ENCODE measurements around the gene PTCH1.

The PTCH1 gene

DNA sequence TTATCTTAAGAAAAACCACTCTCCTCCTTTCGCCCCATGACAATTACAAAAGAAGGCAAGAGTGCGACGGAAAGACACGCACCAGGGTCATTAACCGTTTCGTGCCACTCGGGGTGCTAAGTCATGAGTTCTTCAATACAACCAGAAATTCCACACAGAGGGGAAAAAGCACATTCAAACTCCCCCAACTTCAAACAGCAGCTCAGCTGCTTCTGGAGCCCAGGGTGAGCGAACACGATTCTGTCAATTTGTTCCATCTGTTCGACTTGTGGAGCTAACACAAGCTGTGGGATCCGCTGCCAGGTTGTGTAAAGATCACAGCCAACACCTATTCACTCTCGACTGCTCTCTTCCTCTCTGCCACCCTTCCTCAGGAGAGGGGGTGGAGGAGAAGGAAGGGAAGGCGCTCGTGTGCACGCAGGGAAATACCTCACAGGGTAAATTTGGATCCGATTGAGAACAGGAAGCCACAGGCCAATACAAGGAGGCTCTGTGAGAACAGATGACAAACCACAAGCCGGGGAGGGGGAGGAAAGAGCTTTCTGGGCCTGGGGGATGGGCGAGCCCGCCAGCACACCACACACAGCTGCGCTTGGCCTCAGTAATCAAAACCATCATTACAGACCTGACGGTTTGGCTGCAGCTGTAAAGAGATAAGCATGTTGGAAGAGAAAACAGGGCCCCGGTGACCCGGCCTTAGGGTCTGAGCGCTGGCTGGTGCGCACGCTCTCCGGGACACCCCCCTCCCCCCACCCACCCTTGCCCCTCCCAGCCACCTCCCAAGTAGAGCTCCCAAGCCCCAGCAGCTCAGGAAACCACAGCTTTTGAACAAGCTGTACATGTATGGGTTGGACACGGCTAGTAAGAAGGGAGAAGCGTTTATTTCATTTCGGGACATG lies 54.3 kb downstream of the PTCH1 start:
- DNase-seq, result peak; percentile 82

DNA sequence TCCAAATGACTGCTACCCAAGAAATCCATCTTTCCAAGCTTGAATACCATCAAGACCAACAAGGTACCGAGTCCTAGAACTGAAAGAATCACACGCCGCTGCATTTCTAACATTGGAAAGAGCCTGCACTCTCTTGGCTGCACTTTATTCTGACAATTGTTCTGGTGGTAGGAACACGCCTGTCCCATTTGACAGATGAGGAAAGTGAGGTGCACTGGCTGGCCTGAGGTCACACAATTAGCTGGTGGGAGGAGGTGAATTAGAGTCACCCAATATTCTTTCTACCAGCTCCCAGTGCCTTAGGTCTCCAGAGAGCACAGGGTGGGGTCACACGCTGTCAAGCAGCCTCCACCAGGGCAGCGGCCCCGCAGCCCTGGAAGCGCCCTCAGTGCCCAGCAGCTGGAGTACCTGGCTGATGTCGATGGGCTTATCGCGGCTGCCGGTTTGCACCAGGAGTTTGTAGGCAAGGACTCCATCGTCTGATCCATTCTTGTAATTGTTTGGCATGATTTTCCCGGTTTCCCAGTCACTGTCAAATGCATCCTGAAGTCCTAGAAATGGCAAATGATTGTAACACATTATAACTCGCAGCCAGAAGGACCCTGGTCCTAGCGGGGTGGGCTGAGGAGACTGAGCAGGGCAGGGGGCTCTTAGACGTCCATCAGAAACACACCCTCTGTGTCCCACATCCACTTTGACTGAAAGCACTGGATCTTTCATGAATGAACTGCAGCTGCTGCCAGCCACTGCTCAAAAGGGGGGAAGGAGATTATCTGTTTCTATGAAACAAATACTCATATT lies 55.1 kb downstream of the PTCH1 start:
- no peak for DNase-seq

- no peak for DNase-seq
Observed at GRCh38 chr9:95460518-95461164, 56.1 kb downstream of the PTCH1 start.

DNA sequence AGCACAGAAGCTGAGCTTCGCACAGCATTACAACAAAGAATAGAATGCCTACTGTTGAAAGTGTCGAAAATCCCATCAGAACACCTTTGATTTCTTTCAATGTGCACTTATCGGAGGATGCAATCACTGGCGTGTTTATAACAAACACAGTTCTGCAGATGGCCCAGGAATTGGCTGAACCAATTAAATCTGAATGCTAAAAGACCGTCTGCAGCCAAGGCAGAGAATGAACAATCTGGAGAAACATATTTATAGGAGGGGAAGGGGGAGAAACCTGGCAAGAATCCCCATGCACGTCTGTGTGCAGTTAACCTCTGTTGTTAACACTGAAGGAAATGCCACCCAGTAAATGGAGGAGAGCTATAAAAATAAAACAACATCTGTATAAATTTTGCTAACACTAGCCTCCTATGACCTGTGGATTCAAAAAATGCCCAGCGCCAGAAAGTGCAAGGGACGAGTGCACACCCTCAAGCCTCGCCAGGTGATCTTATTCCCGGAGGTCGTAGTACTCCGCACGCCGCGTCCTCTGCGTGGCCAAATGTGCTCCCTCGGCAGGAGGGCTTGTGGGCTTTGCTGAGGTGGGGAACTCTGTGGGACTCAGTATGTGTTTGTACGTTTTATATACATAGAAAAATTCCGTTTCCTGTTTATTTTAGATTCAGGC lies 56.8 kb downstream of the PTCH1 start:
- DNase-seq, result no peak

DNA sequence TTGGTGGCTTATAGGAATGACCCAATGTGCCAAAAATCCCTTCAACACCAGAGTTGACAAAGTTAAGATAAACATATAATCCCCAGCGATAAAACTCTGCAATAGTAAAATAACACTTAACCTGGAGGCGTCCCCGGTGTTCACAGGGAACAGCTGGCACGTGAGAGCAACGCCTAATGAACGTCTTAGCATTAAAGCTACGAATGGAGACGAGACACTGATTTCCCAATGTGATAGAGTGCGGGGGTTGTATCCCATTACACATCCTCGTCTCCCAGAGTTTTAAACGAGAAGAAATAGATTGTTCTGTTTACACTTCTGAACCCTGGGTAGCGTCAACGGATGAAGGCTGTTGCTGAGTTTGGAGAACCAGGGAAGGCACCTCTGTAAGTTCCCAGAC lies 57.6 kb downstream of the PTCH1 start:
- DNase-seq, result no peak

GRCh38 chr9:95458666-95459065 lies 58.1 kb downstream of the PTCH1 start:
- DNase-seq, result no peak

DNA sequence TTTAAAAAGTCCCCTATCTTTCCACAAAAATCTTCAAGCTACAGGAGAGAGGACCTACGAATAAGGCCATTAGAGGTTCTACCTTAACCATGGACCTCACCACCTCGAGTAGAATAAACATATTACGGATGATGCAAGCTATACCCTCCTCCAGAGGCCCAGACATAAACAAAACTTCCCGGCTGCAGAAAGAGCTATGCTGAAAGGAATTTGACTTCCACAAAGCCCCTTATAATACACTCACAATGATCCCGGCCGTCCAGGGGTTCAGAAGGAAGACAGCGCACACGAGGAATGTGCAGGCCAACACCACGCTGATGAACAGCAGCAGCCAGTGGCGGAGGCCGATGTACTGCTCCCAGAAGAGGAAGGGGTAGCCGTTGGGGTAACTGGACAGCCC lies 59.0 kb downstream of the PTCH1 start:
- no peak for DNase-seq

- no peak for DNase-seq
Observed at GRCh38 chr9:95455714-95456113, 61.1 kb downstream of the PTCH1 start.

DNA sequence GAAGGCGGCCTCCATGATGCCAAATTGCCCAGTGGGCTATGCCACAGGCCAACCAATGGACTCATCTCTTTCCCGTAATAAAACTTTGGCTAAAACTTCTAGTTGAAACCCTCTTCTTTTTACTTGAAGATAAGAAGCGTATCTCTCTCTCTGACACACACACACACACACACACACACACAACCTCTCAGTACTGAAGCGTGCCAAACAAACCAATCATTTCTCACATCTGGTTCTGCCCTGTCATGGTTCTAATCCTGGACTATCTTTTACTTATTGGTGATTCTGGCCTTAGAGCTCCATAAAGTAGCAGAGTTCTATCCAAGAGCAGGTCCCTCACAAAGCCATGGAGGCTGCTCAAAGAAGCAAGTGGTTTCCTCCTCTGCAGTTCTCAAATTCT lies 64.6 kb downstream of the PTCH1 start:
- DNase-seq, result no peak

- no peak for DNase-seq
Observed at GRCh38 chr9:95451065-95451426, 65.7 kb downstream of the PTCH1 start.

- DNase-seq, result no peak
Observed at GRCh38 chr9:95450171-95451064, 66.4 kb downstream of the PTCH1 start.

DNA sequence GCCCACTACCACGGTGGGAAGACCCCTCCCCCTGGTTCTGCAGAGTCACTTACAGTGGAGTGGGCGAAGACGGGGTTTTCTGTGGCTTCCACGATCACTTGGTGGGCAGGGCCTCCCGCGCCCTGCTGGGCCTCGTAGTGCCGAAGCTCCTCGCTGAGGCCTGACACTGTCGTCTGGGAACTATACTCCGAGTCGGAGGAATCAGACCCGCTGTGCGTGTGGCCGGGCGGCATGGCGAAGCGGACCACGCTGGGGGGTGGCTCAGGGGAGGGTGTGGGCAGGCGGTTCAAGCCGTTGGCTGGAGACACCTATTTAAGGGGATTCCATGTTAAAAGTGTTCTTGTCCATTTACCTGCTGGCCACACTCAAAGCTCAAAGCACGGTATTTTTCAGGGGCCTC lies 67.8 kb downstream of the PTCH1 start:
- DNase-seq, result no peak

- no peak for DNase-seq
Observed at GRCh38 chr9:95447660-95448420, 68.9 kb downstream of the PTCH1 start.

DNA sequence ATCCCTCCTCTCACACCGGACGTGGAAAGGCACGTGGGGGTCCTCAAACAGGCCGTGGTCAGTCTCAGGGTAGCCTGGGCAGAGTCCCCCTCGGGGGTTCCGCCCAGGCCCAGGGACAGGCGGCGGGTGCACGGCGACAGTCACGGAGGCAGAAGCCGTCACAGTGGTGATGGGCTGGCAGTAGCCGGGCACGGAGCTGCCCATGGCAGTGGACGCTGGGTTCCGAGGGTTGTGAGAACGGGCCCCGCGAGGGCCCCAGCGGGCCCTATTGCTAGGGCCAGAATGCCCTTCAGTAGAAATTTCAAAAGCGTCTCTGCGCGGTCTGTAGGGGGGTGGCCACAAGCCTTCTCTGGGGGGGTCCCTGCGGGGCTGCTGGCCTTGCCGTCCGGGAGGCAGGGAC lies 69.8 kb downstream of the PTCH1 start:
- no peak for DNase-seq

DNA sequence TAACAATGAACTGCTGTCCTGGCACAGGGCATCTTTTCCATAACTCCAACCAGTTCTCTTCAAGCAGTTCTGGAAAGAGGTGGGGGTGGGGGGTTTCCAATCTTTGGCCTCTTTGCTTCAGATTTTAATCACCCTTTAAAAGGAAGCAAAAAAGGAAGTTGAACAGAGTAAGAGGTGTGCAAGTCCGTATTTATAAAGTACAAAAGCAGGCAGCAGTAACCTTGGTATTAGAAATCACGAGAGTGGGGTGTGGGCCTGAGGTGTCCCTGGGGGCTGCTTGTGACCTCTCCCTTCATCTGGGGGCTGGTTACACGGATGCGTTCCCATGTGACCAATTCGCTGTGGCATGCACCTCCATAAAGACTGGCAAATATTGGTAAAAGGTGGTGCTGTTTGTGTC lies 70.5 kb downstream of the PTCH1 start:
- no peak for DNase-seq

GRCh38 chr9:95444160-95444559 lies 72.6 kb downstream of the PTCH1 start:
- no peak for DNase-seq

GRCh38 chr9:95443301-95443700 lies 73.5 kb downstream of the PTCH1 start:
- DNase-seq, result no peak

DNA sequence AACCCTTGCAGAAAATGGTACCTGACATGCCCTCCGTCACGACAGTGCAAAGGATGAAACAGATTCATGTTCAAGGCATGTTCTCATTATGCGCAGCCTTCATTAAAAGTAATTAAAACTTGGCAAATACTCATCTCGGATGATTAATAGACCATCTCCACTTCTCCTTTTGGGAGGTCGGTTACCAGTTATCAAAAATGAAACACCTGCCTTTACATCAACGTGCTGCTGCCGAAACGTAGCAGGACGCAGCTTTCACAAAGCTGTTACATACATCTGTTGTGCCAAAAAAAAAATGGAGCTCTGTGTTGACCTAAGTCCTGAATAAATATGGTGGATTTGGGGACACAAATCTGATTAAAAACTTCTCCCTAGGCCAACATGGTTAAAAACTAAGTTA lies 75.7 kb downstream of the PTCH1 start:
- no peak for DNase-seq

GRCh38 chr9:95440447-95440846 lies 76.3 kb downstream of the PTCH1 start:
- DNase-seq, result no peak

DNA sequence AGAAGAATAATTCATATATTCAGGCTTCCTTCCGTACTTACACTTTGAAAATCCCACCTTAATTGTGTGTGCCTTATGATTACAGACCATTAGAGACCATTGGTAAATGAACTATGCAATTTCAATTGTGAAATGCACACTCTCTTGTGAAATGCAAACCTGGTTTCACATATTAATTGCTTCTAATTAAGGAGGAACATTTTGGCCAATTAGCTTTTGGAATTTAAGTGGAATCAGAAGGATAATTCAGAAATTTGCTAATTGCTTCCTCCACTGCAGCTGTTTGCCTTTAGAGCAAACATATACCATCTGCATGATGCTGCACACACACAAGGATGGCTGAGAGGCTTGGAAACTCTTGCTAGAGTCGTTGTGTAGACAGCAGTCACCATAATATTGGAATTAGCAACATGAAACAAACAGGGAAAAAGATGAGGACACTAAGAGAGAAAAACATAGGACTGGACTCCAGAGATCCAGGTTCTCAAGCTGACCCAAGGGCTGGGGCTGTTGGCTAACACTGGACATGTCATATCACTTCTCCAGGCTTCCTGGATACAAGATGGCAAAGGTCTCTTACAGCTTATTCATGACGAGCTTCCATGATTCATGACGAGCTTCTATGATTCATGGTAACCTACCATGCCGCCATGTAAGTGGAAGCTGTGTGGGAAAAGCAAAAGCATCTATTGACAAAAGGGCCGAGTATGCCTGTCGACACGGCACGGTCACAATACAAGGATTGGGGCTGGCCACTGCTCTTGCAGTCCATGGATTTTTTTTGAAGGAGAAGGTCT lies 78.0 kb downstream of the PTCH1 start:
- no peak for DNase-seq
